OCI-LY7 (cell line): ENCODE measurements around the gene NAV2. TPM values are rescaled to one million over a fixed set of nuclear protein-coding genes. Genes with fewer than 3 reads are reported as not detected.

ENCODE experiments used
- BruUV-seq: library from RNA; stranded (reverse); fragments of 400-500 nt; replicated peaks from 2 replicates; lab custom pipeline; 2021; lab: Mats Ljungman, UMichigan
- CTCF ChIA-PET: fragments of 300-600 bp; sonication (Branson Sonifier 250); formaldehyde crosslinking; loops from one replicate; lab custom pipeline; 2022; ENCODE audit warnings: antibody characterized with exemption; ENCODE audit not compliant: unreplicated experiment; lab: Charles Lee
- POLR2A ChIA-PET: fragments of 300-600 bp; sonication (Branson Sonifier 250); formaldehyde crosslinking; loops from one replicate; lab custom pipeline; 2022; ENCODE audit warnings: antibody characterized with exemption; lab: Charles Lee
- DNase-seq: peaks from one replicate; pipeline ENCODE4 v3.0.0-alpha.2; 2015; ENCODE audit warnings: low spot score
- H2AFZ ChIP-seq: fragments of 200-600 bp; sonication (generic), shearing (Covaris generic); 2 replicates; pipeline ENCODE4 v1.6.1; 2014; ENCODE audit warnings: mild to moderate bottlenecking, antibody characterized with exemption, low read length, moderate library complexity
- H3K27ac ChIP-seq: fragments of 200-600 bp; sonication (generic); 2 replicates; pipeline ENCODE4 v1.5.1; 2014; ENCODE audit warnings: mixed run types, low read depth, mild to moderate bottlenecking, moderate library complexity, low read length, inconsistent platforms; ENCODE audit not compliant: poor library complexity, severe bottlenecking
- H3K36me3 ChIP-seq: fragments of 200-600 bp; sonication (generic); 2 replicates; pipeline ENCODE4 v1.6.1; 2014; ENCODE audit warnings: mild to moderate bottlenecking, antibody characterized with exemption, low read length, moderate library complexity, mixed read lengths; ENCODE audit not compliant: insufficient read depth
- H3K4me1 ChIP-seq: fragments of 200-600 bp; sonication (generic); 2 replicates; pipeline ENCODE4 v1.5.1; 2014; ENCODE audit warnings: mild to moderate bottlenecking, low read length; ENCODE audit not compliant: insufficient read depth, poor library complexity, severe bottlenecking
- H3K4me2 ChIP-seq: fragments of 200-600 bp; sonication (generic); 2 replicates; pipeline ENCODE4 v1.6.1; 2014; ENCODE audit warnings: mild to moderate bottlenecking, low read length
- H3K4me3 ChIP-seq: fragments of 200-600 bp; sonication (generic); 2 replicates; pipeline ENCODE4 v1.5.1; 2014; ENCODE audit warnings: mild to moderate bottlenecking, low read depth, low read length; ENCODE audit not compliant: poor library complexity, severe bottlenecking
- H3K79me2 ChIP-seq: fragments of 200-600 bp; sonication (generic); 2 replicates; pipeline ENCODE4 v1.6.1; 2016; ENCODE audit warnings: low read depth, mild to moderate bottlenecking, low read length, moderate library complexity, mixed read lengths; ENCODE audit not compliant: insufficient read depth
- H3K9me2 ChIP-seq: fragments of 200-600 bp; sonication (generic); 2 replicates; pipeline ENCODE4 v1.6.1; 2016; ENCODE audit warnings: mild to moderate bottlenecking, low read length, mixed read lengths; ENCODE audit not compliant: insufficient read depth
- H3K9me3 ChIP-seq: fragments of 200-600 bp; sonication (generic); 2 replicates; pipeline ENCODE4 v1.6.1; 2014; ENCODE audit warnings: mild to moderate bottlenecking, mixed run types, low read length, mixed read lengths
- H4K20me1 ChIP-seq: fragments of 200-600 bp; sonication (generic); 2 replicates; pipeline ENCODE4 v1.6.1; 2014; ENCODE audit warnings: mild to moderate bottlenecking, antibody characterized with exemption, low read length, moderate library complexity, mixed read lengths; ENCODE audit not compliant: insufficient read depth
- EZH2phosphoT487 ChIP-seq: fragments of 200-600 bp; sonication (generic); IDR thresholded peaks from 2 replicates; pipeline ENCODE4 v1.6.1; 2018; ENCODE audit warnings: low read depth, borderline replicate concordance, mild to moderate bottlenecking, mixed run types, antibody characterized with exemption, low read length, moderate library complexity, mixed read lengths
- intact Hi-C: fragments of 100-400 bp; cut with micrococcal nuclease; formaldehyde crosslinking; loops from one replicate; pipeline ENCODE4 v1.10.0; 2022; ENCODE audit not compliant: unreplicated experiment
- total RNA-seq, 2 experiments: library from RNA; depleted of rRNA in 1 of 2; stranded (reverse); fragments of >200 nt in 1 of 2; shearing (Covaris generic) in 1 of 2; gene quantifications; 2 replicates each; pipeline ENCODE4 v1.2.3, GENCODE V29; 2014 to 2022
- TF ChIP-seq, protein P1 (sequence below): fragments of 200-600 bp; sonication (generic); conservative IDR thresholded peaks from 2 replicates; pipeline ENCODE4 v1.5.1; 2014; ENCODE audit warnings: mild to moderate bottlenecking, antibody characterized with exemption, low read length, moderate library complexity, mixed read lengths

The NAV2 gene
- total RNA-seq, 2 experiments from 2014 or later, result 0.06 to 0.68 TPM

DNA sequence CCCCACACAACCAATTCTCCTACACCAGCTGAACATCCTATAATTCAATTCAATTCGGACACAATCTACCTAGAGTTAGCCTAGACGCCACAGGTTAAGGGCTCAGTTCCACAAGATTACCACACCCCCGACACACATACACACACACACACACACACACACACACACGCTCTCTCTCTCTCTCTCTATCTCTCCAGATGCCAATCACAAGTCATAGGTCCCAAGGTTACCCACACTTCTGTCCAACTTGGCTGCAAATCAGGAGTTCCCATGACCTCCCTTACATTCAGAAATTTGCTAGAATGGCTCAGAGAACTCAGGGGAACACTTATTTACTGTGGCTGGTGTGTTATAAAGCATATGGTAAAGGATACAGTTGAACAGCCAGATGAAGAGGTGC, 243.6 kb downstream of the NAV2 start:
- BruUV-seq, result no TSS peak
- H4K20me1 ChIP-seq, result no peaks in the 10 kb centered on the region
- H3K4me2 ChIP-seq, result no peak overlapping the region
- H3K27ac ChIP-seq, result no peak overlapping the region
- CTCF ChIA-PET, result no interaction called here
- intact Hi-C loops, result no loop called here
- POLR2A ChIA-PET, result no interaction called here
- TF ChIP-seq, protein P1, sequence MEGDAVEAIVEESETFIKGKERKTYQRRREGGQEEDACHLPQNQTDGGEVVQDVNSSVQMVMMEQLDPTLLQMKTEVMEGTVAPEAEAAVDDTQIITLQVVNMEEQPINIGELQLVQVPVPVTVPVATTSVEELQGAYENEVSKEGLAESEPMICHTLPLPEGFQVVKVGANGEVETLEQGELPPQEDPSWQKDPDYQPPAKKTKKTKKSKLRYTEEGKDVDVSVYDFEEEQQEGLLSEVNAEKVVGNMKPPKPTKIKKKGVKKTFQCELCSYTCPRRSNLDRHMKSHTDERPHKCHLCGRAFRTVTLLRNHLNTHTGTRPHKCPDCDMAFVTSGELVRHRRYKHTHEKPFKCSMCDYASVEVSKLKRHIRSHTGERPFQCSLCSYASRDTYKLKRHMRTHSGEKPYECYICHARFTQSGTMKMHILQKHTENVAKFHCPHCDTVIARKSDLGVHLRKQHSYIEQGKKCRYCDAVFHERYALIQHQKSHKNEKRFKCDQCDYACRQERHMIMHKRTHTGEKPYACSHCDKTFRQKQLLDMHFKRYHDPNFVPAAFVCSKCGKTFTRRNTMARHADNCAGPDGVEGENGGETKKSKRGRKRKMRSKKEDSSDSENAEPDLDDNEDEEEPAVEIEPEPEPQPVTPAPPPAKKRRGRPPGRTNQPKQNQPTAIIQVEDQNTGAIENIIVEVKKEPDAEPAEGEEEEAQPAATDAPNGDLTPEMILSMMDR, result no peak
- no peak for TF ChIP-seq EZH2phosphoT487
- no peaks in the 10 kb centered on the region for H3K9me2 ChIP-seq
- no peak for DNase-seq
- H3K9me3 ChIP-seq, result no peaks in the 10 kb centered on the region
- H3K36me3 ChIP-seq, result no peaks in the 10 kb centered on the region
- no peaks in the 10 kb centered on the region for H3K4me1 ChIP-seq
- no peak overlapping the region for H3K4me3 ChIP-seq
- no peak overlapping the region for H2AFZ ChIP-seq
- H3K79me2 ChIP-seq, result no peaks in the 10 kb centered on the region

DNA sequence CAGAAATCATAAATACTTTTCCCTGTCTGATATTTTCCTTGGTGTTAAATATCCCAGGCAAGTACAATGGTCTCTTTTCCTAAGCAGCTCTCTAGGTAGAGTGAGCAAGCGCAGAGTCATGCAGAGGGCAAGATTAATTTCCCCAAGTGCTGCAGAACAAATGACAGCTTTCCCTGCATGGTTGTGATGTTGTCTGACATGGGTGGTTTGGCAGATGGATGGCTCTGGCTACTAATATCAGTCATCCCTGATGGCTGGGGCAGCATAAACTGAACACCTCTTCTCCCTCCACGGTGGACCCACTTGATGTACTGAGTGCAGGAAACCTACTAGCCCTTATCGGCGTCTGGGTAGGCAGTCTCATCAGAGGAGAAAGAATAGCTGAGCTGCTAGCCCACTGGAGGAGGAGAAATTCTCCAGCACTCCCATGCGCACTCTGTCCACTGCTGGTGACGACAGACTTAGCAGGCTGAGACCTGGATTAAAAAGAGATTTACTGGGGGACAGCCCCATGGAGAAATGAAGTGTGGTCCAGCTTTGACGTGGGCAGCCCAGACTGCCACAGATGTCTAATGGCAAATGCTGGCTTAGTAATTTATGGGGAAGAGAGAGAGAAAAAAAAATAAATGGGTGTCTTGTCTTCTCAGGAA, 244.8 kb downstream of the NAV2 start:
- no peaks in the 10 kb centered on the region for H3K9me3 ChIP-seq
- BruUV-seq, result no TSS peak
- H3K27ac ChIP-seq, result no peak overlapping the region
- intact Hi-C loops, result no loop called here
- no peaks in the 10 kb centered on the region for H3K36me3 ChIP-seq
- H3K79me2 ChIP-seq, result no peaks in the 10 kb centered on the region
- TF ChIP-seq EZH2phosphoT487, result no peak
- TF ChIP-seq, protein P1, result no peak
- H3K9me2 ChIP-seq, result no peaks in the 10 kb centered on the region
- DNase-seq, result no peak
- CTCF ChIA-PET, result no interaction called here
- no peak overlapping the region for H3K4me2 ChIP-seq
- no peak overlapping the region for H2AFZ ChIP-seq
- H3K4me1 ChIP-seq, result no peaks in the 10 kb centered on the region
- H4K20me1 ChIP-seq, result no peaks in the 10 kb centered on the region
- no peak overlapping the region for H3K4me3 ChIP-seq
- POLR2A ChIA-PET, result no interaction called here

DNA sequence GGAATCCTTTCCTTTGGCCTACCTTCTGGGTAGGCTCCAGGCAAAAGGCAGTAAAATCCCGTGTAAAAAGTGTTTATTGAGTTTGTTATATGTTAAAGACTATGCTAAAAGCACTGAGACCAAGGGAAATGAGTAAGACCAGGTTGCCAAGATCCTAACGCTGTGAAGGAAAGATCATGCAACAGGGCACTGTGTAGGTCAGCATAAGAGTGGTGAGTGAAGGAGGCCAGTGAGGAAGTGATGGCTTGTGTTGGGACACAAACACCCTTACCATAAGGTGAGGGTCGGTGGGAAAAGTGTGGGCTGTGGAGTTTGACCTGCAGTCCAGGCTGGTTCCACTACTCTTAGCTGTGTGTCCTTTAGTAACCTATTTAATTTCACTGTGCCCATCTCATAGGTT, 245.6 kb downstream of the NAV2 start:
- Histone ChIP-seq H2AFZ (no peak overlapping the region), H3K36me3 (no peaks in the 10 kb centered on the region), H3K4me1 (no peaks in the 10 kb centered on the region), H3K9me2 (no peaks in the 10 kb centered on the region), H3K4me2 (no peak overlapping the region), H3K79me2 (no peaks in the 10 kb centered on the region), H3K4me3 (no peak overlapping the region), H3K9me3 (no peaks in the 10 kb centered on the region), H4K20me1 (no peaks in the 10 kb centered on the region), H3K27ac (no peak overlapping the region)
- intact Hi-C loops, result no loop called here
- CTCF ChIA-PET, result no interaction called here
- DNase-seq, result no peak
- BruUV-seq, result no TSS peak
- TF ChIP-seq EZH2phosphoT487, result no peak
- TF ChIP-seq, protein P1, result no peak
- POLR2A ChIA-PET, result no interaction called here
